HS-5 (cell line): Measurements from ENCODE around the gene HGFAC.
"Not testable (repeated sequence)": the region's sequence is repeated elsewhere in the genome, so short reads cannot be mapped to it uniquely, and the experiment has no call there.

ENCODE experiments used
- DNase-seq: peaks from one replicate; pipeline ENCODE4 v3.0.0-alpha.2; 2012; ENCODE audit warnings: low read depth

The HGFAC gene

GRCh38 chr4:3442959-3443749 is 1.4 kb downstream of the HGFAC start:
- no peak for DNase-seq

- DNase-seq = no peak
Measured at GRCh38 chr4:3443750-3444309, 2.1 kb downstream of the HGFAC start.

GRCh38 chr4:3444351-3445110 is 2.8 kb downstream of the HGFAC start:
- DNase-seq = no peak

- DNase-seq = no peak
Measured at GRCh38 chr4:3445111-3445820, 3.5 kb downstream of the HGFAC start.

- DNase-seq = no peak
Measured at GRCh38 chr4:3445829-3446545, 4.2 kb downstream of the HGFAC start.

GRCh38 chr4:3446631-3447320 is 5.0 kb downstream of the HGFAC start:
- DNase-seq = no peak

- DNase-seq = no peak
Measured at GRCh38 chr4:3447431-3448395, 5.9 kb downstream of the HGFAC start.

- no peak for DNase-seq
Measured at GRCh38 chr4:3449047-3449573, 7.3 kb downstream of the HGFAC start.

- DNase-seq = no peak
Measured at GRCh38 chr4:3449574-3450534, 8.1 kb downstream of the HGFAC start.

GRCh38 chr4:3450643-3451042 is 8.9 kb downstream of the HGFAC start:
- no peak for DNase-seq

GRCh38 chr4:3451956-3452355 is 10.2 kb downstream of the HGFAC start:
- DNase-seq = peak; percentile 14

- DNase-seq = no peak
Measured at GRCh38 chr4:3452376-3452775, 10.6 kb downstream of the HGFAC start.

GRCh38 chr4:3455596-3455995 is 13.8 kb downstream of the HGFAC start:
- not testable (repeated sequence) for DNase-seq

- no peak for DNase-seq
Measured at GRCh38 chr4:3458371-3458770, 16.6 kb downstream of the HGFAC start.

- DNase-seq = not testable (repeated sequence)
Measured at GRCh38 chr4:3459156-3459555, 17.4 kb downstream of the HGFAC start.

GRCh38 chr4:3460926-3461325 is 19.2 kb downstream of the HGFAC start:
- DNase-seq = no peak

- DNase-seq = no peak
Measured at GRCh38 chr4:3461515-3462291, 19.9 kb downstream of the HGFAC start.

- DNase-seq = no peak
Measured at GRCh38 chr4:3462321-3462789, 20.6 kb downstream of the HGFAC start.
